Measurements from ENCODE around the gene CNTFR. TPM values are rescaled to one million over a fixed set of nuclear protein-coding genes. Genes with fewer than 3 reads are reported as not detected.
"Not testable (repeated sequence)": the region's sequence is repeated elsewhere in the genome, so short reads cannot be mapped to it uniquely, and the experiment has no call there.

CNTFR gene, protein sequence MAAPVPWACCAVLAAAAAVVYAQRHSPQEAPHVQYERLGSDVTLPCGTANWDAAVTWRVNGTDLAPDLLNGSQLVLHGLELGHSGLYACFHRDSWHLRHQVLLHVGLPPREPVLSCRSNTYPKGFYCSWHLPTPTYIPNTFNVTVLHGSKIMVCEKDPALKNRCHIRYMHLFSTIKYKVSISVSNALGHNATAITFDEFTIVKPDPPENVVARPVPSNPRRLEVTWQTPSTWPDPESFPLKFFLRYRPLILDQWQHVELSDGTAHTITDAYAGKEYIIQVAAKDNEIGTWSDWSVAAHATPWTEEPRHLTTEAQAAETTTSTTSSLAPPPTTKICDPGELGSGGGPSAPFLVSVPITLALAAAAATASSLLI
- total RNA-seq: not detected
- not detected for polyA plus RNA-seq
- total RNA-seq: not detected

- CTCF ChIA-PET: no interaction called here
- H3K4me3 ChIP-seq (ENCODE audit: low read length): peak within 1 kb of the TSS; percentile 71
- no peak within 1 kb of the TSS for H3K27ac ChIP-seq (ENCODE audit: low read depth, low read length)
Observed at GRCh38 chr9:34589636-34590380, at the start of gene CNTFR. TSS of gene CNTFR (minus strand) at chr9:34589724. CDS start at chr9:34568981, 20,743 bp downstream.

DNA sequence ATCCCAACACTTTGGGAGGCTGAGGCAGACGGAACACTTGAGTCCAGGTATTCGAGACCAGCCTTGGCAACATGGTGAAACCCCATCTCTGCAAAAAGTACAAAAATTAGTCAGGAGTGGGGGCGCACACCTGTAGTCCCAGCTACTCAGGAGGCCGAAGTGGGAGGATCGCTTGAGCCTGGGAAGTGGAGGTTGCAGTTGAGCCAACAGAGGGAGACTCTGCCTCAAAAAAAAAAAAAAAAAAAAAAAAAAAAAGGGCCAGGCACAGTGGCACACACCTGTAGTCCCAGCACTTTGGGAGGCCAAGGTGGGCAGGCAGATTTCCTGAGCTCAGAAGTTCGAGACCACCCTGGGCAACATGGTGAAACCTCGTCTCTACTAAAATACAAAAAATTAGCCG lies 49.8 kb upstream of the CNTFR start:
- H3K9me3 Mint-ChIP-seq; H3K36me3 Mint-ChIP-seq; H3K4me3 ChIP-seq (ENCODE audit: low read length); H3K27ac ChIP-seq (ENCODE audit: low read depth, low read length); DNase-seq; ATAC-seq; H3K27me3 ChIP-seq (ENCODE audit: control insufficient read depth in 2 of 2, insufficient read depth in 2 of 2, low read length in 2 of 2); H3K9me3 ChIP-seq (ENCODE audit: control insufficient read depth in 2 of 3, low read length in 3 of 3); CTCF ChIA-PET; H3K27me3 Mint-ChIP-seq: not testable (repeated sequence)
- Mint-ChIP-seq H3K4me3 (peak overlapping the region in 1 of 10 donors; percentile 89), H3K4me1 (peaks cover 19 to 37% (median 31%) of the 10 kb centered on the region in 7 donors), H3K27ac (peak overlapping the region in 1 of 9 donors; percentile 96)
- Histone ChIP-seq H3K36me3 (ENCODE audit: control insufficient read depth in 2 of 3, insufficient read depth in 3 of 3, low read length in 3 of 3) (peaks cover 0 to 13% (median 0%) of the 10 kb centered on the region in 3 experiments), H3K4me1 (ENCODE audit: control insufficient read depth in 2 of 2, insufficient read depth in 2 of 2, low read length in 2 of 2) (peaks cover 21 to 22% of the 10 kb centered on the region in 2 donors)
- intact Hi-C loops (cut with micrococcal nuclease): loop anchor here (10.0 kb wide), 4 partner anchors 345 to 965 kb away; partner anchors contain the start of genes DNAJB5 (in 1 of the 2), TESK1 (in 1 of the 2), UBAP1 (in 1 of the 2) and UBE2R2 (in 1 of the 2)
- POLR2A ChIA-PET: interaction anchor here (2.5 to 7.0 kb wide), 5 partner anchors 13 to 28 kb away, joined by 11 to 99 read pairs (median 29); partner anchors contain the start of genes CCL27, DCTN3, IL11RA and RPP25L

More at GRCh38 chr9:34589636-34590380, at the start of gene CNTFR:
- no peaks in the 10 kb centered on the region for H3K9me3 ChIP-seq (ENCODE audit: control insufficient read depth in 2 of 3, low read length in 3 of 3)
- POLR2A ChIA-PET: no interaction called here
- H3K4me1 Mint-ChIP-seq: peaks cover 10 to 31% (median 28%) of the 10 kb centered on the region in 7 donors
- H3K27me3 ChIP-seq (ENCODE audit: control insufficient read depth in 2 of 2, insufficient read depth in 2 of 2, low read length in 2 of 2): peaks cover 4 to 20% of the 10 kb centered on the region in 2 donors
- H3K36me3 Mint-ChIP-seq: peaks cover 0 to 5% (median 0%) of the 10 kb centered on the region in 5 donors
- intact Hi-C loops (cut with micrococcal nuclease): loop anchor here (2.0 to 10.0 kb wide), 6 partner anchors 23 to 258 kb away; partner anchors contain the start of genes DNAI1 (in 1 of the 2), FAM219A (in 1 of the 2) and RPP25L (in 1 of the 2)
- H3K27ac Mint-ChIP-seq: peak within 1 kb of the TSS in 1 of 9 donors; percentile 2
- ATAC-seq: peak; percentile 11
- DNase-seq: peak in 2 of 9 donors; percentile 16 to 20
- peaks cover 0 to 2% (median 0%) of the 10 kb centered on the region in 11 donors for H3K9me3 Mint-ChIP-seq
- H3K4me1 ChIP-seq (ENCODE audit: control insufficient read depth in 2 of 2, insufficient read depth in 2 of 2, low read length in 2 of 2): peaks cover 0 to 13% of the 10 kb centered on the region in 2 donors
- H3K4me3 Mint-ChIP-seq: peak within 1 kb of the TSS; percentile 52 to 91 (median 82)
- H3K27me3 Mint-ChIP-seq: peaks cover 64 to 85% (median 71%) of the 10 kb centered on the region in 5 donors
- no peaks in the 10 kb centered on the region for H3K36me3 ChIP-seq (ENCODE audit: control insufficient read depth in 2 of 3, insufficient read depth in 3 of 3, low read length in 3 of 3)

GRCh38 chr9:34638138-34638445 lies 48.6 kb upstream of the CNTFR start:
- H3K27me3 ChIP-seq (ENCODE audit: control insufficient read depth in 2 of 2, insufficient read depth in 2 of 2, low read length in 2 of 2): no peaks in the 10 kb centered on the region
- peak overlapping the region; percentile 94 for H3K4me3 ChIP-seq (ENCODE audit: low read length)
- H3K4me1 Mint-ChIP-seq: peaks cover 26 to 45% (median 37%) of the 10 kb centered on the region in 7 donors
- peaks cover 21 to 22% of the 10 kb centered on the region in 2 donors for H3K4me1 ChIP-seq (ENCODE audit: control insufficient read depth in 2 of 2, insufficient read depth in 2 of 2, low read length in 2 of 2)
- no peaks in the 10 kb centered on the region for H3K27me3 Mint-ChIP-seq
- intact Hi-C loops (cut with micrococcal nuclease): loop anchor here (1.0 to 10.0 kb wide), 6 partner anchors 8 to 967 kb away; partner anchors contain the start of genes DNAJB5 (in 1 of the 2), GALT (in 1 of the 2), TESK1 (in 1 of the 2) and UBAP1 (in 1 of the 2)
- CTCF ChIA-PET: interaction anchor here (0.6 to 8.0 kb wide), 11 partner anchors 8 to 121 kb away, joined by 3 to 98 read pairs (median 6); partner anchors contain the start of genes DCTN3, GALT and RPP25L
- no peaks in the 10 kb centered on the region for H3K9me3 ChIP-seq (ENCODE audit: control insufficient read depth in 2 of 3, low read length in 3 of 3)
- H3K4me3 Mint-ChIP-seq: peak overlapping the region; percentile 88 to 93 (median 90)
- no peak for ATAC-seq
- peaks cover 0 to 3% (median 3%) of the 10 kb centered on the region in 5 donors for H3K36me3 Mint-ChIP-seq
- POLR2A ChIA-PET: interaction anchor here (0.6 to 7.0 kb wide), 17 partner anchors 10 to 1089 kb away, joined by 3 to 99 read pairs (median 6); partner anchors contain the start of genes CCL27, DCTN3, GALT and IL11RA
- peak overlapping the region; percentile 70 for H3K27ac ChIP-seq (ENCODE audit: low read depth, low read length)
- peak overlapping the region; percentile 88 to 98 (median 95) for H3K27ac Mint-ChIP-seq
- H3K9me3 Mint-ChIP-seq: peaks cover 0 to 1% (median 0%) of the 10 kb centered on the region in 11 donors
- DNase-seq: no peak
- H3K36me3 ChIP-seq (ENCODE audit: control insufficient read depth in 2 of 3, insufficient read depth in 3 of 3, low read length in 3 of 3): peaks cover 0 to 13% (median 0%) of the 10 kb centered on the region in 3 experiments

GRCh38 chr9:34637356-34638137 lies 48.0 kb upstream of the CNTFR start, which contains the start of gene SIGMAR1:
TSS of gene SIGMAR1 (minus strand) at chr9:34637787. CDS start at chr9:34637697, 90 bp downstream.
- H3K9me3 ChIP-seq (ENCODE audit: control insufficient read depth in 2 of 3, low read length in 3 of 3): no peaks in the 10 kb centered on the region
- Mint-ChIP-seq H3K27ac (peak within 1 kb of the TSS; percentile 88 to 98 (median 95)), H3K27me3 (no peaks in the 10 kb centered on the region), H3K36me3 (peaks cover 0 to 5% (median 3%) of the 10 kb centered on the region in 5 donors), H3K4me1 (peaks cover 26 to 45% (median 37%) of the 10 kb centered on the region in 7 donors), H3K9me3 (peaks cover 0 to 1% (median 0%) of the 10 kb centered on the region in 11 donors), H3K4me3 (peak within 1 kb of the TSS; percentile 88 to 93 (median 90))
- peaks cover 0 to 13% (median 0%) of the 10 kb centered on the region in 3 experiments for H3K36me3 ChIP-seq (ENCODE audit: control insufficient read depth in 2 of 3, insufficient read depth in 3 of 3, low read length in 3 of 3)
- H3K27ac ChIP-seq (ENCODE audit: low read depth, low read length): peak within 1 kb of the TSS; percentile 70
- intact Hi-C loops (cut with micrococcal nuclease): loop anchor here (1.0 to 10.0 kb wide), 11 partner anchors 9 to 967 kb away; partner anchors contain the start of genes DNAI1 (in 2 of the 2), DNAJB5 (in 2 of the 2), FAM219A (in 2 of the 2) and GALT (in 2 of the 2)
- DNase-seq (peak; percentile 88 to 97 (median 95)), ATAC-seq (peak; percentile 97)
- CTCF ChIA-PET: interaction anchor here (0.5 to 8.0 kb wide), 12 partner anchors 9 to 386 kb away, joined by 3 to 98 read pairs (median 6); partner anchors contain the start of genes DCTN3, GALT and RPP25L
- no peaks in the 10 kb centered on the region for H3K27me3 ChIP-seq (ENCODE audit: control insufficient read depth in 2 of 2, insufficient read depth in 2 of 2, low read length in 2 of 2)
- POLR2A ChIA-PET: interaction anchor here (0.6 to 7.0 kb wide), 21 partner anchors 8 to 1090 kb away, joined by 3 to 99 read pairs (median 5); partner anchors contain the start of genes ARID3C, CCL27, DCTN3 and GALT
- H3K4me1 ChIP-seq (ENCODE audit: control insufficient read depth in 2 of 2, insufficient read depth in 2 of 2, low read length in 2 of 2): peaks cover 21 to 22% of the 10 kb centered on the region in 2 donors
- peak within 1 kb of the TSS; percentile 94 for H3K4me3 ChIP-seq (ENCODE audit: low read length)

DNA sequence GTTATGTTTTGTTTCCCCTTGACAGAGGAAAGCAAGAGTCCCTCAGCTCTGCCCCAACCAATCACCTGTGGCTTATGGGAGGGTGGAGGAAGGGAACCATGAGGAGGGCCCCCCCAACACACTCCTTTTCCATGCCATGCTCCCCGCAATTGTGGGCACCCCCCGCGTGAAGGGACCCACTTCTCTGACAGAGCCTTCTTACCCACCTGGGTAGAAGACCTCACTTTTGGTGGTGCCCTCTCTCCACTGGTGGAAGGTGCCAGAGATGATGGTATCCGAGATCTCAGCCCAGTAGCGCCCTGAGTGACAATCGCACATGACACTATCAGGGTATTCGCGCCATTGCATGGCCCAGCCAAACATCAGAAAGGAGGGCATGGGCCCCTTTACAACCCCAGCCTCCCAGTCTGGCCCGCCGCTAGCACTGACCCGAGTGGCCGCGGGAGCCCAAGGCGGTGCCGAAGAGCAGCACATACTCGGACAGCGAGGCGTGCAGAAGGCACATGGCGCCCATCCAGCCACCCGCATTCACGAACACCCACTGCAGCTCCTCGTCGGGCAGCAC lies 47.3 kb upstream of the CNTFR start:
- H3K4me1 Mint-ChIP-seq: peaks cover 26 to 47% (median 37%) of the 10 kb centered on the region in 7 donors

More for the DNA sequence above, 47.3 kb upstream of the CNTFR start:
- Histone ChIP-seq H3K36me3 (ENCODE audit: control insufficient read depth in 2 of 3, insufficient read depth in 3 of 3, low read length in 3 of 3) (peaks cover 0 to 13% (median 0%) of the 10 kb centered on the region in 3 experiments), H3K27me3 (ENCODE audit: control insufficient read depth in 2 of 2, insufficient read depth in 2 of 2, low read length in 2 of 2) (no peaks in the 10 kb centered on the region), H3K27ac (ENCODE audit: low read depth, low read length) (peak overlapping the region; percentile 70), H3K4me1 (ENCODE audit: control insufficient read depth in 2 of 2, insufficient read depth in 2 of 2, low read length in 2 of 2) (peaks cover 21 to 22% of the 10 kb centered on the region in 2 donors), H3K4me3 (ENCODE audit: low read length) (peak overlapping the region; percentile 94), H3K9me3 (ENCODE audit: control insufficient read depth in 2 of 3, low read length in 3 of 3) (no peaks in the 10 kb centered on the region)
- peak overlapping the region; percentile 88 to 93 (median 90) for H3K4me3 Mint-ChIP-seq
- ChIA-PET POLR2A (interaction anchor here (0.6 to 7.0 kb wide), 15 partner anchors 7 to 420 kb away, joined by 3 to 99 read pairs (median 6); partner anchors contain the start of genes ARID3C, CCL27, DCTN3 and GALT), CTCF (interaction anchor here (0.5 to 8.0 kb wide), 6 partner anchors 10 to 386 kb away, joined by 4 to 98 read pairs (median 13); partner anchors contain the start of genes GALT and RPP25L)
- H3K9me3 Mint-ChIP-seq: peaks cover 0 to 1% (median 0%) of the 10 kb centered on the region in 11 donors
- ATAC-seq (no peak), DNase-seq (peak in 4 of 9 donors; percentile 20 to 42 (median 26))
- peaks cover 0 to 5% (median 3%) of the 10 kb centered on the region in 5 donors for H3K36me3 Mint-ChIP-seq
- H3K27me3 Mint-ChIP-seq: no peaks in the 10 kb centered on the region
- peak overlapping the region; percentile 77 to 97 (median 88) for H3K27ac Mint-ChIP-seq
- intact Hi-C loops (cut with micrococcal nuclease): loop anchor here (1.0 to 10.0 kb wide), 10 partner anchors 9 to 968 kb away; partner anchors contain the start of genes DNAI1 (in 2 of the 2), DNAJB5 (in 2 of the 2), FAM219A (in 2 of the 2) and DCTN3 (in 1 of the 2)

All from naive thymus-derived CD4-positive, alpha-beta T cell (primary cell).